Liver (tissue), 3 donors: Measurements from ENCODE around the gene STAT6.

Experiments used
- CTCF ChIP-seq: fragments of 150-350 bp; IDR thresholded peaks from 2 replicates; pipeline ENCODE4 v1.5.1; 2017; ENCODE audit warnings: improper control_type of control experiment, low read depth, low read length; ENCODE audit not compliant: missing input control
- EGR1 ChIP-seq, 2 donors: IDR thresholded peaks; 2 replicates each; pipeline ENCODE4 v1.6.1; 2016 to 2018; ENCODE audit warnings: antibody characterized with exemption in 2 of 2, low read depth in 2 of 2
- HNF4A ChIP-seq, 2 donors: conservative IDR thresholded peaks; 2 replicates each; pipeline ENCODE4 v1.6.1; 2016; ENCODE audit warnings: antibody characterized with exemption in 2 of 2, mild to moderate bottlenecking in 2 of 2
- JUND ChIP-seq, 2 donors: IDR thresholded peaks; 2 replicates each; pipeline ENCODE4 v1.6.1; 2016; ENCODE audit warnings: antibody characterized with exemption in 2 of 2
- MAX ChIP-seq: IDR thresholded peaks from 2 replicates; pipeline ENCODE4 v1.6.1; 2016; ENCODE audit warnings: antibody characterized with exemption
- RAD21 ChIP-seq, 2 donors: IDR thresholded peaks; 2 replicates each; pipeline ENCODE4 v1.6.1; 2016; ENCODE audit warnings: antibody characterized with exemption in 2 of 2, mild to moderate bottlenecking in 2 of 2
- REST ChIP-seq: IDR thresholded peaks from 2 replicates; pipeline ENCODE4 v1.6.1; 2016; ENCODE audit warnings: antibody characterized with exemption, mild to moderate bottlenecking
- RXRA ChIP-seq, 2 donors: IDR thresholded peaks; 2 replicates each; pipeline ENCODE4 v1.6.1; 2017 to 2018; ENCODE audit warnings: antibody characterized with exemption in 2 of 2, mild to moderate bottlenecking in 1 of 2
- SP1 ChIP-seq: IDR thresholded peaks from 2 replicates; pipeline ENCODE4 v1.6.1; 2018; ENCODE audit warnings: antibody characterized with exemption, mild to moderate bottlenecking
- YY1 ChIP-seq: IDR thresholded peaks from 2 replicates; pipeline ENCODE4 v1.6.1; 2016; ENCODE audit warnings: antibody characterized with exemption, mild to moderate bottlenecking
- donor health status: healthy.
- donor health status: healthy.

- TF ChIP-seq CTCF (no peak), REST (no peak), JUND (IDR thresholded peaks at IDR 0.05) (no peak), MAX (no peak), YY1 (no peak), EGR1 (IDR thresholded peaks at IDR 0.05; ENCODE audit: low read depth in 2 of 2) (no peak), RAD21 (IDR thresholded peaks at IDR 0.05) (no peak), SP1 (no peak), RXRA (IDR thresholded peaks at IDR 0.05) (no peak), HNF4A (conservative IDR thresholded peaks at IDR 0.05) (no peak)
Observed at GRCh38 chr12:57156701-57157403, 45.7 kb upstream of the STAT6 start.
